ENCODE results near the gene DDX27. TPM values are rescaled to one million over a fixed set of nuclear protein-coding genes. Genes with fewer than 3 reads are reported as not detected.

Gene DDX27
- total RNA-seq, 1 experiment from 2014 or later, result 80.8 TPM

- no peak overlapping the region for H3K4me3 ChIP-seq (ENCODE audit: low read length)
- ATAC-seq (no peak), DNase-seq (no peak)
- no peak overlapping the region for H3K4me2 ChIP-seq (ENCODE audit: low read length)
- H3K9me2 ChIP-seq (replicated peaks; ENCODE audit: low read length), result no peaks in the 10 kb centered on the region
- H2AFZ ChIP-seq (ENCODE audit: low read length), result no peak overlapping the region
- H4K20me1 ChIP-seq (ENCODE audit: low read length), result no peaks in the 10 kb centered on the region
- H3K79me2 ChIP-seq (ENCODE audit: low read length), result no peaks in the 10 kb centered on the region
- CTCF ChIA-PET, result no interaction called here
- H3K9me3 ChIP-seq (ENCODE audit: low read length), result no peaks in the 10 kb centered on the region
- H3K27me3 ChIP-seq (ENCODE audit: low read length), result no peaks in the 10 kb centered on the region
- peaks cover 76% of the 10 kb centered on the region for H3K36me3 ChIP-seq (ENCODE audit: low read depth, low read length)
- TF ChIP-seq EZH2phosphoT487 (IDR thresholded peaks at IDR 0.05; ENCODE audit: borderline replicate concordance, low read length), result no peak
- TF ChIP-seq EZH2 (IDR thresholded peaks at IDR 0.05; ENCODE audit: low read length, unreplicated experiment), result no peak
- TF ChIP-seq, protein P1, sequence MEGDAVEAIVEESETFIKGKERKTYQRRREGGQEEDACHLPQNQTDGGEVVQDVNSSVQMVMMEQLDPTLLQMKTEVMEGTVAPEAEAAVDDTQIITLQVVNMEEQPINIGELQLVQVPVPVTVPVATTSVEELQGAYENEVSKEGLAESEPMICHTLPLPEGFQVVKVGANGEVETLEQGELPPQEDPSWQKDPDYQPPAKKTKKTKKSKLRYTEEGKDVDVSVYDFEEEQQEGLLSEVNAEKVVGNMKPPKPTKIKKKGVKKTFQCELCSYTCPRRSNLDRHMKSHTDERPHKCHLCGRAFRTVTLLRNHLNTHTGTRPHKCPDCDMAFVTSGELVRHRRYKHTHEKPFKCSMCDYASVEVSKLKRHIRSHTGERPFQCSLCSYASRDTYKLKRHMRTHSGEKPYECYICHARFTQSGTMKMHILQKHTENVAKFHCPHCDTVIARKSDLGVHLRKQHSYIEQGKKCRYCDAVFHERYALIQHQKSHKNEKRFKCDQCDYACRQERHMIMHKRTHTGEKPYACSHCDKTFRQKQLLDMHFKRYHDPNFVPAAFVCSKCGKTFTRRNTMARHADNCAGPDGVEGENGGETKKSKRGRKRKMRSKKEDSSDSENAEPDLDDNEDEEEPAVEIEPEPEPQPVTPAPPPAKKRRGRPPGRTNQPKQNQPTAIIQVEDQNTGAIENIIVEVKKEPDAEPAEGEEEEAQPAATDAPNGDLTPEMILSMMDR (conservative IDR thresholded peaks at IDR 0.05; ENCODE audit: low read depth, low read length), result no peak
- POLR2A ChIA-PET (ENCODE audit: unreplicated experiment), result no interaction called here
- BruUV-seq (replicated peaks), result no TSS peak
- H3K27ac ChIP-seq (ENCODE audit: low read length), result no peak overlapping the region
- intact Hi-C loops (cut with micrococcal nuclease), result no loop called here
- H3K4me1 ChIP-seq (ENCODE audit: insufficient read depth, low read length), result no peaks in the 10 kb centered on the region
- H3K9ac ChIP-seq (ENCODE audit: low read length), result no peak overlapping the region
- no peaks in the 10 kb centered on the region for H3F3A ChIP-seq (ENCODE audit: low read length, unreplicated experiment)
Observed at GRCh38 chr20:49236301-49236700, 17.1 kb downstream of the DDX27 start.

GRCh38 chr20:49237531-49237930 lies 18.3 kb downstream of the DDX27 start:
- ATAC-seq, result no peak
- Histone ChIP-seq H3K36me3 (ENCODE audit: low read depth, low read length) (peaks cover 78% of the 10 kb centered on the region), H3K4me1 (ENCODE audit: insufficient read depth, low read length) (no peaks in the 10 kb centered on the region), H3K9me2 (replicated peaks; ENCODE audit: low read length) (no peaks in the 10 kb centered on the region), H3K9me3 (ENCODE audit: low read length) (no peaks in the 10 kb centered on the region), H3K9ac (ENCODE audit: low read length) (no peak overlapping the region), H3F3A (ENCODE audit: low read length, unreplicated experiment) (no peaks in the 10 kb centered on the region), H3K79me2 (ENCODE audit: low read length) (no peaks in the 10 kb centered on the region), H4K20me1 (ENCODE audit: low read length) (no peaks in the 10 kb centered on the region), H3K4me3 (ENCODE audit: low read length) (no peak overlapping the region), H2AFZ (ENCODE audit: low read length) (no peak overlapping the region), H3K27me3 (ENCODE audit: low read length) (no peaks in the 10 kb centered on the region), H3K27ac (ENCODE audit: low read length) (no peak overlapping the region), H3K4me2 (ENCODE audit: low read length) (no peak overlapping the region)
- DNase-seq, result no peak
- POLR2A ChIA-PET (ENCODE audit: unreplicated experiment), result no interaction called here
- CTCF ChIA-PET, result no interaction called here
- intact Hi-C loops (cut with micrococcal nuclease), result no loop called here
- BruUV-seq (replicated peaks), result no TSS peak
- TF ChIP-seq EZH2phosphoT487 (IDR thresholded peaks at IDR 0.05; ENCODE audit: borderline replicate concordance, low read length) (no peak), EZH2 (IDR thresholded peaks at IDR 0.05; ENCODE audit: low read length, unreplicated experiment) (no peak)
- TF ChIP-seq, protein P1 (conservative IDR thresholded peaks at IDR 0.05; ENCODE audit: low read depth, low read length), result no peak

DNA sequence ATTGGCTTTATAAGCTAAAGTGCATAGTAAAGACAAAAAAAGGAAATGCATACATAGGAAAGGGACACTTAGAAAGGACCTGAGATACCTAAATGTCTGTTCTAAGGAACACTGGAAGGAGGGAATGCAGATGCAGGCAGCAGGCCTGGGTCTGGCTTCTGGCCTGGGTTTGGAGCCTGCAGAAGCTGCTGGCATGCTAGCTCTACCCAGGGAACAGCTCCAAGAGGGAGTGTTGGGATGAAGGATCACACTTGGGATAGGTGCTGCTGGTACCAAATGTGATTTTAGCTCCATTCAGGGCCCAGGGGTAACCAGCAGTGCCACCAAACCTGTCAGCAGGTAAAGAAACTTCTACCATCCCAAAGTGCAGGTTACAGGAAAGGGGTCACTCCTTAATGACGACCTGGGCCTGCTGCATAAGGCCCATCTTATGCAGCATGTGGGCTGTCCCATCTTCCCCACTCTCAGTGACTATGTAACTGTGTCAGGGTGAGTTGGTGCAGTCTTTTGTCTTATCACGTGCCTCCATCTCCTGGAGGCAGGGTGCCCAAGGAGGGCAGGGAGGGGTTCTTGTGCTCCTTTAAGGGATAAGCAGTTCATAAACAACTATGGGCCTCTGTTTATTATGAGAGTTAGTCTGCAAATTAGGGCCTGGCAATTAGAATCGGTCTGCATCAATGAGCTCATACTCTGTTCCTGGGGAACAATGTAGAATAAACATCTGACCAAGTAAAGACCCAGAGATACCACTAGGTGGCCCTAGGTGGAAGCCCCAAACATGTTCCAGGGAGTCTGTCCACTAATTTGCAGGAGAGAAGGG lies 26.9 kb downstream of the DDX27 start:
- no peaks in the 10 kb centered on the region for H3K27me3 ChIP-seq (ENCODE audit: low read length)
- H2AFZ ChIP-seq (ENCODE audit: low read length), result no peak overlapping the region
- no peaks in the 10 kb centered on the region for H3F3A ChIP-seq (ENCODE audit: low read length, unreplicated experiment)
- TF ChIP-seq, protein P1 (conservative IDR thresholded peaks at IDR 0.05; ENCODE audit: low read depth, low read length), result peak; percentile 90
- TF ChIP-seq EZH2 (IDR thresholded peaks at IDR 0.05; ENCODE audit: low read length, unreplicated experiment) (no peak), EZH2phosphoT487 (IDR thresholded peaks at IDR 0.05; ENCODE audit: borderline replicate concordance, low read length) (no peak)
- ChIA-PET POLR2A (ENCODE audit: unreplicated experiment) (interaction anchor here (0.6 to 0.8 kb wide), 4 partner anchors 14 to 74 kb away, joined by 3 to 8 read pairs (median 4); partner anchors contain the start of gene DDX27), CTCF (interaction anchor here (0.5 to 1.7 kb wide), 12 partner anchors 14 to 1745 kb away, joined by 3 to 17 read pairs (median 4); no protein-coding TSS in a partner anchor)
- TSS peak; percentile 14 for BruUV-seq (replicated peaks)
- H3K9ac ChIP-seq (ENCODE audit: low read length), result no peak overlapping the region
- intact Hi-C loops (cut with micrococcal nuclease), result loop anchor here (1.0 kb wide), 2 partner anchors 77 to 288 kb away; no protein-coding TSS in a partner anchor
- ATAC-seq (peak; percentile 89), DNase-seq (peak; percentile 70)
- no peaks in the 10 kb centered on the region for H3K9me3 ChIP-seq (ENCODE audit: low read length)
- no peaks in the 10 kb centered on the region for H3K4me1 ChIP-seq (ENCODE audit: insufficient read depth, low read length)
- no peak overlapping the region for H3K27ac ChIP-seq (ENCODE audit: low read length)
- H3K9me2 ChIP-seq (replicated peaks; ENCODE audit: low read length), result no peaks in the 10 kb centered on the region
- 0 out of 2 replicates have a peak, but pooled peaks cover 6% of the 10 kb centered on the region for H4K20me1 ChIP-seq (ENCODE audit: low read length)
- H3K79me2 ChIP-seq (ENCODE audit: low read length), result no peaks in the 10 kb centered on the region
- H3K4me3 ChIP-seq (ENCODE audit: low read length), result no peak overlapping the region
- H3K4me2 ChIP-seq (ENCODE audit: low read length), result no peak overlapping the region
- peaks cover 75% of the 10 kb centered on the region for H3K36me3 ChIP-seq (ENCODE audit: low read depth, low read length)
